SK-N-SH (cell line): ENCODE data around the gene DACH1. TPM values are rescaled to one million over a fixed set of nuclear protein-coding genes. Genes with fewer than 3 reads are reported as not detected.

ENCODE experiments used
- CTCF ChIA-PET: fragments of 300-600, 350-600 bp; formaldehyde crosslinking; extraction: SDS; loops from one replicate; lab custom pipeline; 2021; lab: Yijun Ruan, JAX
- POLR2A ChIA-PET: fragments of 350-600 bp; sonication (Branson Sonifier 250); formaldehyde crosslinking; extraction: SDS; loops from one replicate; lab custom pipeline; 2020; ENCODE audit warnings: antibody characterized with exemption, inconsistent platforms; lab: Yijun Ruan, JAX
- DNase-seq: peaks from one replicate; pipeline ENCODE4 v3.0.0; 2012
- H2AFZ ChIP-seq: fragments of 200-600 bp; sonication (generic); 2 replicates; pipeline ENCODE4 v1.8.1; 2016; ENCODE audit warnings: antibody characterized with exemption, mild to moderate bottlenecking, low read depth
- H3F3A ChIP-seq: fragments of 200-600 bp; sonication (generic); replicated peaks from 2 replicates; pipeline ENCODE3; 2016; ENCODE audit warnings: antibody characterized with exemption, mild to moderate bottlenecking; ENCODE audit not compliant: insufficient read depth
- H3K27ac ChIP-seq, 2 experiments: fragments of 200-500 bp in 1 of 2; fragments of 200-600 bp in 1 of 2; sonication (Bioruptor generic) in 1 of 2; sonication (generic), shearing (Covaris generic) in 1 of 2; 2 replicates each; pipeline versions ENCODE4 v1.5.1 to v1.6.1; 2014 to 2016; ENCODE audit warnings: low read depth in 2 of 2, inconsistent platforms in 1 of 2, low read length in 1 of 2, mild to moderate bottlenecking in 1 of 2, mixed read lengths in 1 of 2
- H3K27me3 ChIP-seq: fragments of 200-600 bp; sonication (generic), shearing (Covaris generic); 2 replicates; pipeline ENCODE4 v1.6.1; 2016; ENCODE audit warnings: mixed run types; ENCODE audit not compliant: insufficient read depth
- H3K36me3 ChIP-seq, 2 experiments: fragments of 200-500 bp in 1 of 2; fragments of 200-600 bp in 1 of 2; sonication (Bioruptor generic) in 1 of 2; sonication (generic) in 1 of 2; replicated peaks in 1 of 2; 2 replicates each; pipeline versions ENCODE3 to v1.5.1; 2014 to 2016; ENCODE audit warnings: low read length in 1 of 2, mild to moderate bottlenecking in 1 of 2; ENCODE audit not compliant: insufficient read depth in 2 of 2, control insufficient read depth in 1 of 2
- H3K4me1 ChIP-seq, 2 experiments: fragments of 200-500 bp in 1 of 2; fragments of 200-600 bp in 1 of 2; sonication (Bioruptor generic) in 1 of 2; sonication (generic), shearing (Covaris generic) in 1 of 2; 2 replicates each; pipeline versions ENCODE4 v1.5.1 to v1.6.1; 2014 to 2016; ENCODE audit warnings: low read depth in 1 of 2, low read length in 1 of 2, mixed run types in 1 of 2; ENCODE audit not compliant: insufficient read depth in 2 of 2, control insufficient read depth in 1 of 2
- H3K4me2 ChIP-seq: fragments of 200-600 bp; sonication (generic), shearing (Covaris generic); 2 replicates; pipeline ENCODE4 v1.6.1; 2017; ENCODE audit warnings: mixed run types
- H3K4me3 ChIP-seq, 2 experiments: fragments of 200-500 bp in 1 of 2; fragments of 200-600 bp in 1 of 2; sonication (Bioruptor generic) in 1 of 2; sonication (generic), shearing (Covaris generic) in 1 of 2; 2 replicates each; pipeline versions ENCODE4 v1.5.1 to v1.8.1; 2014 to 2016; ENCODE audit warnings: low read depth in 2 of 2, inconsistent platforms in 1 of 2, low read length in 1 of 2, mild to moderate bottlenecking in 1 of 2, mixed read lengths in 1 of 2, moderate library complexity in 1 of 2
- H3K79me2 ChIP-seq: fragments of 200-600 bp; sonication (generic); 2 replicates; pipeline ENCODE4 v1.8.1; 2017; ENCODE audit warnings: mild to moderate bottlenecking; ENCODE audit not compliant: insufficient read depth
- H3K9ac ChIP-seq: fragments of 200-600 bp; sonication (generic); 2 replicates; pipeline ENCODE4 v1.6.1; 2017; ENCODE audit warnings: mixed run types
- H3K9me2 ChIP-seq: fragments of 200-600 bp; sonication (generic); 2 replicates; pipeline ENCODE4 v1.6.1; 2017; ENCODE audit warnings: mixed run types
- H3K9me3 ChIP-seq: fragments of 200-600 bp; sonication (generic); 2 replicates; pipeline ENCODE4 v1.6.1; 2017; ENCODE audit warnings: mixed run types, mild to moderate bottlenecking, moderate library complexity
- H4K20me1 ChIP-seq: fragments of 200-600 bp; sonication (generic); 2 replicates; pipeline ENCODE4 v1.6.1; 2017; ENCODE audit warnings: mild to moderate bottlenecking, mixed run types; ENCODE audit not compliant: insufficient read depth
- CHD2 ChIP-seq: fragments of 150-350 bp; IDR thresholded peaks from 2 replicates; pipeline ENCODE4 v1.6.1; 2018; ENCODE audit warnings: low read length; ENCODE audit not compliant: partially characterized antibody
- EP300 ChIP-seq, 2 experiments: IDR thresholded peaks; 2 replicates each; pipeline versions ENCODE4 v1.4.0 to v1.6.1; 2012; ENCODE audit warnings: borderline replicate concordance in 1 of 2, low read depth in 1 of 2, low read length in 1 of 2
- FOXJ3 ChIP-seq: sonication (generic); formaldehyde crosslinking; IDR thresholded peaks from 2 replicates; pipeline ENCODE4 v1.5.1; 2020; ENCODE audit warnings: mild to moderate bottlenecking, missing genetic modification reagents
- FOXM1 ChIP-seq: IDR thresholded peaks from 2 replicates; pipeline ENCODE4 v1.4.0; 2012; ENCODE audit warnings: low read depth, mild to moderate bottlenecking
- JUND ChIP-seq: IDR thresholded peaks from 2 replicates; pipeline ENCODE4 v1.4.0; 2012
- NFIC ChIP-seq: IDR thresholded peaks from 2 replicates; pipeline ENCODE4 v1.4.0; 2012; ENCODE audit warnings: borderline replicate concordance
- POLR2AphosphoS5 ChIP-seq: IDR thresholded peaks from 2 replicates; pipeline ENCODE4 v1.6.1; 2012; ENCODE audit warnings: low read depth, low read length
- RCOR1 ChIP-seq: fragments of 150-350 bp; IDR thresholded peaks from 2 replicates; pipeline ENCODE4 v1.6.1; 2017; ENCODE audit warnings: antibody characterized with exemption, low read length
- RXRA ChIP-seq: IDR thresholded peaks from 2 replicates; pipeline ENCODE4 v1.4.0; 2012; ENCODE audit warnings: low read depth, mild to moderate bottlenecking, borderline replicate concordance
- SMC3 ChIP-seq: IDR thresholded peaks from 2 replicates; pipeline ENCODE4 v1.6.1; 2012; ENCODE audit warnings: low read depth, low read length, improper control_type of control experiment
- TCF12 ChIP-seq: IDR thresholded peaks from 2 replicates; pipeline ENCODE4 v1.4.0; 2012
- TEAD4 ChIP-seq: IDR thresholded peaks from 2 replicates; pipeline ENCODE4 v1.4.0; 2012; ENCODE audit warnings: mild to moderate bottlenecking, borderline replicate concordance; ENCODE audit not compliant: insufficient read depth
- WGBS: methylation state at CpG from one replicate; pipeline ENCODE4 v1.1.6; 2017; ENCODE audit warnings: low lambda C conversion rate; 5-methylcytosine and 5-hydroxymethylcytosine counted together
- polyA plus RNA-seq, 3 experiments: library from polyadenylated mRNA; depleted of rRNA; stranded (reverse); fragments of >200 nt; gene quantifications; 2 replicates each; pipeline ENCODE4 v1.2.3, GENCODE V29; 2012
- TF ChIP-seq, protein P1 (sequence below): IDR thresholded peaks from 2 replicates; pipeline ENCODE4 v1.4.0; 2012; ENCODE audit warnings: low read depth, borderline replicate concordance
- TF ChIP-seq, protein P2 (sequence below): IDR thresholded peaks from 2 replicates; pipeline ENCODE4 v1.4.0; 2012; ENCODE audit warnings: low read depth
- TF ChIP-seq, protein P3 (sequence below): IDR thresholded peaks from 2 replicates; pipeline ENCODE4; 2012

DACH1 gene
- polyA plus RNA-seq, 1 of the 3 experiments (the other 2 are of a cell fraction) = 0.21 TPM

DNA sequence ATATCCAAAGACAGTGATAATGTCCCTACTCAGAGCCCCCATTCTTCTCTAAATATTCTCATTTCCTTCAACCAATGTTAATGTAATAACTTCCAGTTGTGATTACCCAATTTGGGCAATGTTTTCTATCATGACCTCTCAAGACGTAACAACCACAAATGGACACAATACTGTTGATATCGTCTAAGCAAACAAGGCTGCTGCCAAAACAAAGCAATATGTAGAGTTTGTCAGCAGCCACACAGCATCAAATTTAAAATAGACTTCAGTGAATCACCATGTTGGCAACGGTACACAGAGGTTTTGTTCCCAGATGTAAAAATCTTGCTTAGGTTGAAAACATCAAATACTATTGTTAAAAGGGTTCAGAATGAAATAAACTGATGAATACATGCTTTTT lies 205.1 kb downstream of the DACH1 start:
- Histone ChIP-seq H3K27ac (peak overlapping the region in 1 of 2 experiments; percentile 32; a peak in 2 of 4 replicates), H4K20me1 (no peaks in the 10 kb centered on the region), H3F3A (no peaks in the 10 kb centered on the region), H3K9me3 (no peaks in the 10 kb centered on the region), H3K36me3 (no peaks in the 10 kb centered on the region), H3K9ac (no peak overlapping the region), H3K27me3 (no peaks in the 10 kb centered on the region), H3K4me3 (no peak overlapping the region), H3K4me1 (peaks cover 0 to 4% of the 10 kb centered on the region in 2 experiments; a peak in 2 of 4 replicates), H3K4me2 (no peak overlapping the region), H3K9me2 (no peaks in the 10 kb centered on the region), H2AFZ (no peak overlapping the region), H3K79me2 (no peaks in the 10 kb centered on the region)
- no peak for DNase-seq
- peak; percentile 35 for TF ChIP-seq NFIC
- no peak for TF ChIP-seq SMC3
- TF ChIP-seq TCF12 = peak; percentile 69
- TF ChIP-seq, protein P1, sequence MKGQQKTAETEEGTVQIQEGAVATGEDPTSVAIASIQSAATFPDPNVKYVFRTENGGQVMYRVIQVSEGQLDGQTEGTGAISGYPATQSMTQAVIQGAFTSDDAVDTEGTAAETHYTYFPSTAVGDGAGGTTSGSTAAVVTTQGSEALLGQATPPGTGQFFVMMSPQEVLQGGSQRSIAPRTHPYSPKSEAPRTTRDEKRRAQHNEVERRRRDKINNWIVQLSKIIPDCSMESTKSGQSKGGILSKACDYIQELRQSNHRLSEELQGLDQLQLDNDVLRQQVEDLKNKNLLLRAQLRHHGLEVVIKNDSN = no peak
- 0 out of 2 replicates have a peak, but pooled peaks have one; percentile 18 for TF ChIP-seq JUND
- TF ChIP-seq, protein P2, sequence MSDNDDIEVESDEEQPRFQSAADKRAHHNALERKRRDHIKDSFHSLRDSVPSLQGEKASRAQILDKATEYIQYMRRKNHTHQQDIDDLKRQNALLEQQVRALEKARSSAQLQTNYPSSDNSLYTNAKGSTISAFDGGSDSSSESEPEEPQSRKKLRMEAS = no peak
- no peak for TF ChIP-seq TEAD4
- WGBS = 32% methylated on average over 3 of the region's 3 CpGs
- ChIA-PET POLR2A (no interaction called here), CTCF (no interaction called here)

DNA sequence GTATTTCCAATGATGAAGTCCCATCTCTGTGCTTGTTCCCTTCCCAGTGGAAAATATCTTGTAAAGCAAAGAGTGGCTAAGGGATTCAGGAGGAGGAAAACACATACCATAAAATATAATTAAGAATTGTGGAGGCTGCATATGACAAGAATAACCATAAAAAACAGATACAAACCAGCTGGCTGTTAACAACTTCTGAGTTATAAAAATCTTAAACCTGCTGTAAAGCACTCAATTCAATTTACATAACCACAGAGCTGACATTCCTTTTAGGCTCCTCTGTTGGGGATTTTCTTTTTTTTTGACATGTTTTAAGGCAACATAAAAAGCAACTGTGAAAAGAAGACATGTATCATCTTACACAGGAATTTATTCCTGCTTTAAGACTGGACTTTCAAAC lies 207.6 kb downstream of the DACH1 start:
- ChIA-PET CTCF (no interaction called here), POLR2A (no interaction called here)
- H3K4me3 ChIP-seq = no peak overlapping the region
- H3K9ac ChIP-seq = no peak overlapping the region
- H3K36me3 ChIP-seq = no peaks in the 10 kb centered on the region
- no peak for DNase-seq
- H3K9me3 ChIP-seq = no peaks in the 10 kb centered on the region
- H3K27ac ChIP-seq = peak overlapping the region in 1 of 2 experiments; percentile 67; a peak in 2 of 4 replicates
- no peak overlapping the region for H3K4me2 ChIP-seq
- no peaks in the 10 kb centered on the region for H3K79me2 ChIP-seq
- H3F3A ChIP-seq = no peaks in the 10 kb centered on the region
- no peak overlapping the region for H2AFZ ChIP-seq
- H3K4me1 ChIP-seq = peaks cover 0 to 4% of the 10 kb centered on the region in 2 experiments; a peak in 2 of 4 replicates
- no peaks in the 10 kb centered on the region for H3K27me3 ChIP-seq
- H4K20me1 ChIP-seq = no peaks in the 10 kb centered on the region
- no peaks in the 10 kb centered on the region for H3K9me2 ChIP-seq
- no peak for TF ChIP-seq RCOR1
- TF ChIP-seq FOXM1 = no peak
- TF ChIP-seq CHD2 = no peak
- no peak for TF ChIP-seq TEAD4
- TF ChIP-seq RXRA = no peak
- TF ChIP-seq, protein P3, sequence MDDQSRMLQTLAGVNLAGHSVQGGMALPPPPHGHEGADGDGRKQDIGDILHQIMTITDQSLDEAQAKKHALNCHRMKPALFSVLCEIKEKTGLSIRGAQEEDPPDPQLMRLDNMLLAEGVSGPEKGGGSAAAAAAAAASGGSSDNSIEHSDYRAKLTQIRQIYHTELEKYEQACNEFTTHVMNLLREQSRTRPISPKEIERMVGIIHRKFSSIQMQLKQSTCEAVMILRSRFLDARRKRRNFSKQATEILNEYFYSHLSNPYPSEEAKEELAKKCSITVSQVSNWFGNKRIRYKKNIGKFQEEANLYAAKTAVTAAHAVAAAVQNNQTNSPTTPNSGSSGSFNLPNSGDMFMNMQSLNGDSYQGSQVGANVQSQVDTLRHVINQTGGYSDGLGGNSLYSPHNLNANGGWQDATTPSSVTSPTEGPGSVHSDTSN = no peak
- TF ChIP-seq FOXJ3 = no peak
- TF ChIP-seq EP300 (IDR thresholded peaks at IDR 0.05; ENCODE audit: borderline replicate concordance in 1 of 2, low read depth in 1 of 2, low read length in 1 of 2) = no peak
- no peak for TF ChIP-seq POLR2AphosphoS5
